C4-2B (cell line): ENCODE results near the gene MX2.

ENCODE experiments used
- ZFX ChIP-seq: fragments of 450-650 bp; IDR thresholded peaks from 2 replicates; pipeline ENCODE4 v1.6.1; 2017
- TF ChIP-seq, protein P1 (sequence below): fragments of 450-650 bp; conservative IDR thresholded peaks from 2 replicates; pipeline ENCODE4 v1.5.1; 2017; ENCODE audit warnings: mild to moderate bottlenecking

DNA sequence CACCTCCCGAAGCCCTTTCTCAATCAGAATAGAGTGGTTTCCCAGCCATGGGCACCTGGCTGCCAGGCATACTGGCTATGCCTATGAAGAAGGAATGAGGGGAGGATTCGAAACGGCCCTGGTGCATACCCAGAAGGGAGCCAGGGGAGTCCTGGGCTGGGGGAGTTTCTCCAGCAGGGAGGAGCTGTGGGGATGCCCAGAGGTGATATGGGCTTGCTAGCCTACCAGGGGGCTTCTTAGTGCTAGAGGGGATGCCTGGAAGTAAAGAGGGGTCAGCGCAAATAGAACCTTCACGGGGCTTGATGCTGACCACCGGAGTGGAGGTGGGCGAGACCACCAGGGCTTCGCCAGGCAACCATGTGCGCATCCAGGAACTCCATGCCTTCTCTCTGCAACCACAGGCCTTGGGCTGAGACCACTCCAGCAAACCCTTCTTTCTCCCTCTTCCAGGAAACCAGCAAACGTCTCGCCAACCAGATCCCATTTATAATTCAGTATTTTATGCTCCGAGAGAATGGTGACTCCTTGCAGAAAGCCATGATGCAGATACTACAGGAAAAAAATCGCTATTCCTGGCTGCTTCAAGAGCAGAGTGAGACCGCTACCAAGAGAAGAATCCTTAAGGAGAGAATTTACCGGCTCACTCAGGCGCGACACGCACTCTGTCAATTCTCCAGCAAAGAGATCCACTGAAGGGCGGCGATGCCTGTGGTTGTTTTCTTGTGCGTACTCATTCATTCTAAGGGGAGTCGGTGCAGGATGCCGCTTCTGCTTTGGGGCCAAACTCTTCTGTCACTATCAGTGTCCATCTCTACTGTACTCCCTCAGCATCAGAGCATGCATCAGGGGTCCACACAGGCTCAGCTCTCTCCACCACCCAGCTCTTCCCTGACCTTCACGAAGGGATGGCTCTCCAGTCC is 46.0 kb downstream of the MX2 start:
- TF ChIP-seq, protein P1, sequence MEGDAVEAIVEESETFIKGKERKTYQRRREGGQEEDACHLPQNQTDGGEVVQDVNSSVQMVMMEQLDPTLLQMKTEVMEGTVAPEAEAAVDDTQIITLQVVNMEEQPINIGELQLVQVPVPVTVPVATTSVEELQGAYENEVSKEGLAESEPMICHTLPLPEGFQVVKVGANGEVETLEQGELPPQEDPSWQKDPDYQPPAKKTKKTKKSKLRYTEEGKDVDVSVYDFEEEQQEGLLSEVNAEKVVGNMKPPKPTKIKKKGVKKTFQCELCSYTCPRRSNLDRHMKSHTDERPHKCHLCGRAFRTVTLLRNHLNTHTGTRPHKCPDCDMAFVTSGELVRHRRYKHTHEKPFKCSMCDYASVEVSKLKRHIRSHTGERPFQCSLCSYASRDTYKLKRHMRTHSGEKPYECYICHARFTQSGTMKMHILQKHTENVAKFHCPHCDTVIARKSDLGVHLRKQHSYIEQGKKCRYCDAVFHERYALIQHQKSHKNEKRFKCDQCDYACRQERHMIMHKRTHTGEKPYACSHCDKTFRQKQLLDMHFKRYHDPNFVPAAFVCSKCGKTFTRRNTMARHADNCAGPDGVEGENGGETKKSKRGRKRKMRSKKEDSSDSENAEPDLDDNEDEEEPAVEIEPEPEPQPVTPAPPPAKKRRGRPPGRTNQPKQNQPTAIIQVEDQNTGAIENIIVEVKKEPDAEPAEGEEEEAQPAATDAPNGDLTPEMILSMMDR, result no peak
- no peak for TF ChIP-seq ZFX
